ENCODE results near the gene ACY1.

DNA sequence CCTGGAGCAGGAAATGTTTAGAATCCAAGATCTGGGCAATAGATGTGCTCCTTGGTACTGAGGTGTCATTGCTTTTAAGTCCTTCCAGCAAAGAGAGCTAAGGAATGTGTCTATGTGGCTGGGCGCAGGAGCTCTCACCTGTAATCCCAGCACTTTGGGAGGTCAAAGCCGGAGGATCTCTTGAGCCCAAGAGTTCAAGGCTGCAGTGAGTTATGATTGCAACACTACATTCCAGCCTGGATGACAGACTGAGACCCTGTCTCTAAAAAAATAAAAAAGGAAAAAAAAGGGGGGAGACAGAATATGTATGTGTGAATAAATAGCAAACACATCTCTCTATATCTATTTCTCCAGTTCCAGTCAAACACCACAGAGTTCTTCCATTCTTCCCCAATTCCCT is 32.4 kb upstream of the ACY1 start:
- TF ChIP-seq ZNF788 (CRISPR knock-in tag; IDR thresholded peaks at IDR 0.05; ENCODE audit: borderline replicate concordance) = no peak
- TF ChIP-seq POLR2AphosphoS2 (IDR thresholded peaks at IDR 0.05; ENCODE audit: low read depth, low read length) = no peak
- TF ChIP-seq ZNF350 (CRISPR knock-in tag; IDR thresholded peaks at IDR 0.05; ENCODE audit: borderline replicate concordance, low read depth) = no peak
- TF ChIP-seq, protein P1, sequence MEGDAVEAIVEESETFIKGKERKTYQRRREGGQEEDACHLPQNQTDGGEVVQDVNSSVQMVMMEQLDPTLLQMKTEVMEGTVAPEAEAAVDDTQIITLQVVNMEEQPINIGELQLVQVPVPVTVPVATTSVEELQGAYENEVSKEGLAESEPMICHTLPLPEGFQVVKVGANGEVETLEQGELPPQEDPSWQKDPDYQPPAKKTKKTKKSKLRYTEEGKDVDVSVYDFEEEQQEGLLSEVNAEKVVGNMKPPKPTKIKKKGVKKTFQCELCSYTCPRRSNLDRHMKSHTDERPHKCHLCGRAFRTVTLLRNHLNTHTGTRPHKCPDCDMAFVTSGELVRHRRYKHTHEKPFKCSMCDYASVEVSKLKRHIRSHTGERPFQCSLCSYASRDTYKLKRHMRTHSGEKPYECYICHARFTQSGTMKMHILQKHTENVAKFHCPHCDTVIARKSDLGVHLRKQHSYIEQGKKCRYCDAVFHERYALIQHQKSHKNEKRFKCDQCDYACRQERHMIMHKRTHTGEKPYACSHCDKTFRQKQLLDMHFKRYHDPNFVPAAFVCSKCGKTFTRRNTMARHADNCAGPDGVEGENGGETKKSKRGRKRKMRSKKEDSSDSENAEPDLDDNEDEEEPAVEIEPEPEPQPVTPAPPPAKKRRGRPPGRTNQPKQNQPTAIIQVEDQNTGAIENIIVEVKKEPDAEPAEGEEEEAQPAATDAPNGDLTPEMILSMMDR (CRISPR knock-in tag; IDR thresholded peaks at IDR 0.05) = no peak
- TF ChIP-seq ZFAT (CRISPR knock-in tag; conservative IDR thresholded peaks at IDR 0.05) = no peak
- TF ChIP-seq EED (CRISPR knock-in tag; IDR thresholded peaks at IDR 0.05) = no peak
- no peak for TF ChIP-seq ZNF24 (IDR thresholded peaks at IDR 0.05)
- TF ChIP-seq, protein P2, sequence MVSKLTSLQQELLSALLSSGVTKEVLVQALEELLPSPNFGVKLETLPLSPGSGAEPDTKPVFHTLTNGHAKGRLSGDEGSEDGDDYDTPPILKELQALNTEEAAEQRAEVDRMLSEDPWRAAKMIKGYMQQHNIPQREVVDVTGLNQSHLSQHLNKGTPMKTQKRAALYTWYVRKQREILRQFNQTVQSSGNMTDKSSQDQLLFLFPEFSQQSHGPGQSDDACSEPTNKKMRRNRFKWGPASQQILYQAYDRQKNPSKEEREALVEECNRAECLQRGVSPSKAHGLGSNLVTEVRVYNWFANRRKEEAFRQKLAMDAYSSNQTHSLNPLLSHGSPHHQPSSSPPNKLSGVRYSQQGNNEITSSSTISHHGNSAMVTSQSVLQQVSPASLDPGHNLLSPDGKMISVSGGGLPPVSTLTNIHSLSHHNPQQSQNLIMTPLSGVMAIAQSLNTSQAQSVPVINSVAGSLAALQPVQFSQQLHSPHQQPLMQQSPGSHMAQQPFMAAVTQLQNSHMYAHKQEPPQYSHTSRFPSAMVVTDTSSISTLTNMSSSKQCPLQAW (CRISPR knock-in tag; IDR thresholded peaks at IDR 0.05) = no peak
- no peak for TF ChIP-seq ZFP1 (CRISPR knock-in tag; IDR thresholded peaks at IDR 0.05)
- TF ChIP-seq ELF3 (CRISPR knock-in tag; IDR thresholded peaks at IDR 0.05) = no peak

Data from HepG2 (cell line).